HG02678 (cell line): ENCODE measurements around the gene GRID1.
"Not testable (repeated sequence)": the region's sequence is repeated elsewhere in the genome, so short reads cannot be mapped to it uniquely, and the experiment has no call there.

Source experiments
- ATAC-seq: cut with Tn5 transposase; IDR thresholded peaks from one replicate; pipeline ENCODE4 v1.9.1; 2021; ENCODE audit warnings: mild to moderate bottlenecking, moderate library complexity; ENCODE audit not compliant: unreplicated experiment

GRID1 gene

DNA sequence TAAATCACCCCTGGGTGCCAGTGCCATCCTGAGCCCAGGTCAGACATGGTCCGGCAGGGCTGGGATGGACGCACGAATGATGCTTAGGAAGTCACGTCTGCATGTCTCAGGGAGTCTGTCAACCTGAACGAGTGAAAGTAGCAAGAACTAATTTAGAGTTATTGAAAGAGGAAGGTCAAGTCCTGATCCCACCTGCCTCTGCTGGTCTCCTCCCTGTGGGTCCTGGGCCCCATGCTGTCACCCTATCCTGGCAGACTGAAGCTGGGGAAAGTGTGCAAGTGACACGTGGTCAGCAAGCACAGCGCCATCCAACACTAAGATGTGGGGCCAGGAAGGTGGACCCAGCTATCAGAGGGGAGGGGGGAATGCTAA lies 26.1 kb upstream of the GRID1 start:
- peak; percentile 42 for ATAC-seq

DNA sequence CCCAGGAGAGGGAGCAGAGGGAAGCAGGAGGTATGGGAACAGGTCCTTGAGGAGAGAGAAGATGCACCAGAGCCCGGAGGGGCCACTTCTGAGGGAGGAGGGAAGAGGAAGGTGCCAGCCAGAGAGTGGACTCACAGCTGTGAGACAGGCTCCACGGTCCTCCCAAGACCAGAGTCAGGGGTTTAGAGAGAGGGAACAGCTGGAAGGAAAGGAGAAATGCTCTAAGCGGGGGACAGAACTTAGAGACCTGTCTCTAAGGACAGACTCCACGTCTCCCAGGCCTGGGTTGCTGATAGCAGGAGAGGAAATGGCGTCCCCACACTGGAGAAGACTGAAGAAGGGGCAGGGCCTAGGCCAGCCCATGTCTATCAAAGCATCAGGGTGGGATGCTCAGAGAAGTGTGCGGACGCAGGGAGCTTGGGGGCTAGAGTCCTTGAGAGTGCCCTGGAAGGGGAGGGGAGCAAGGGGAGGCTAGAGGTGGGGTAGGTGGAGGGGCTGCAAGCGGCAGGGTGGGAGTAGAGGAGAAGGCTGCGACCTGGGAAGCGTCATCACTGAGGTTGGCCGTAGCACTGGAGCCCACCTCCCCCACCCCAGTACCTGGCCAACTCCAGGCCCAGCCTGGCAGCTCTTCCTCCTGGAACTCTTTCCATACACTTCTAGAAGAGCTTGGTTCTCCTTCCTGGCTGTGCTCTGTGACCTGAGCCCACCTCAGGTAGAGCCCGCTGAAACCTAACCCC lies 25.6 kb upstream of the GRID1 start:
- ATAC-seq, result no peak

DNA sequence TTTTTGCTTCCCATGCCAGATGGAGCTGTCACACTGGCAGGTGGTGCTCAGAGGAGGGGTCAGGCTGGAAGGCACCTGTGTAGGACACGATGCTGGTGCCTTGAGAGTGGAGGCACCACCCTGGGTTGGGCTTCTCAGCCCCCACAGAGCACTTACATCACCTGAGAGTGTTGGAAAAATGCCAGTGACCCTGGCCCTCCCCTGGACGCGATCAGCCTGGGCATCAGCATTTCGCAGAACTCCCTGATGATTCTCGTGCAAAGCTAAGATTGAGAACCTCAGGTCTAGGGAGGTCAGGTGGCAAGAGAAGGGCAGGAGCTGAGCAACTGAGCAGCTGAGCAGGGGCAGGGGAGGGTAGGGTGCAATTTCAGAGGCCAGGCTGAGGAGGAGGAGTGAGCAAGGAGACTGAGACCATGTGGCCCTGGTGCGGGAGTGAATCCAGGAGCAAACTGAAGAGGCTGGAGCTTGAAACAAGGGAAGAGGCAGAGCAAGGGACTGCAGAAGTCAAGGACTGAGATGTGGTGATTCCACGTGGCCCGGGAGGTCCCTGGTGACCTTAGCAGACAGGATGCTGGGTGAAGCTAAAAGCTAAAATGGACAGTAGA lies 24.7 kb upstream of the GRID1 start:
- ATAC-seq, result no peak

DNA sequence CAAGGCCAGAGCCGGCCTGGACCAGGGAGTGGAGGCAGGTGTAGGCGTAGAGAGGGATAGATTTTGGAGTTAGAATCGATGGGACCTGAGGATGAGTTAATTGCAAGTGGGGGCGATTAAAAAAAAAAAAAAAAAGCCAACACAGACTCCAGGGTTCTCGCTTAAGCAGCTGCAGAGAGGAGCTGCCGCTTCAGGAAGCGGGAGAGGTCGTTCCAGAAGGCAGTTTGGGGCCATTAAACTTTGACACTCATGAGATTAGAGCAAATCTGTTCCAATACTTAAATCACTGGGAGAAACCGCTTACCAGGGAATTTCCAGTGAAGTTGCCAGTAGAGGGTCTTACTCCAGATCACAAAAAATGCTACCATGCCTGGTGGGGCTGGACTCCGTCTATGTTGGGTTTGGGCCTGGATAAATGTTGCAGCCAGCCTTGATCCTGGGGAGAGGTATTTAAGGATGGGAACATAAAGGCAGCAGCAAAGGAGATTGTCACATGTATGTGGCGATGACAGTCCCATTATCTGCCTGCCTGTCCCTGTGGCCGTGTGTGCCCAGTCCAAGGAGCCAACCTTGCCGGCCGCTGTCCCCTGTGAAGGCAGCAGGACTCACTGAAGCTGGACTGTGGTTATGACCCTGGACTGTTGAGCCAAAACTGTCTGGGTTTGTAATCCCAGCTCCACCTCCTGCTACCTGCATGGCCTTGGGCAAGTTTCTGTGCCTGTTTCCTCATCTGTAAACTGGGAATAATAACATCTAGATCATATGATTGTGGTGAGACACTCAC lies 23.9 kb upstream of the GRID1 start:
- ATAC-seq, result no peak

DNA sequence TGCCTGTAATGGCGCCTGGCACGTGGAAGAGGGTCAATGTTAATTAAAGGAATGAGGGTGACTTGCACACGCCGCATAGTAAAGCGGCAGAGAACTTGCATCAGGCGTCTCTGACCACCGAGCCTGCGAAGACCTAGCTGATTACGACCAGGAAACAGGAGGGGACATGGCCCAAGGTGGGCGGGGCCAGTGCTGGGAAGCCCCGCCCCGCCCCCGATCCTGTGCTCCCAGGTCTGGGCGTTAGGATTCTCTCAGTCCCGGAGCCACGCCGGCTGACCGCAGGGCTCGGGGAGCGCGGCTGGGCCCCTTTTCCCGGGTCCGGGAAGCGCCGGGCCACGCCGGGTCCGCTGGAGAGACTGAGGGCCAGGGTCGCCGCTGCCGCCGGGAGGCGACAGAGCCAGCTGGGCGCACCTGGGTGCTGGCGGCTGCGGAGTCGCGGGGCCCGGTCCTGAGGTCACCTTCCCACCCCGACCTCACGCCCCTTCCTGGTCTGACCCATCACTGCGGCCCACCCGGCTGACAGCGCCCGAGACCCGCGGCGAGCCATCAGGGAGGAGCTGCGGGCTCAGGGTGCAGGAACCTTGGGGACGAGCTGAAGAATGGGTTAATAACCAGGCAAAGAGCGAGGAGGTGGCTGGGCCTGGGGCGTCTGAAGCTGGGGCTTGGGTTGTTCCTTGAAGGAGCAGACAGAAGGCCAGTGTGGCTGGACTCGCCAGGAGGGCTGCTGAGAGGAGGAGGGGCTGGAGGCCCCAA lies 23.0 kb upstream of the GRID1 start:
- peak; percentile 79 for ATAC-seq

DNA sequence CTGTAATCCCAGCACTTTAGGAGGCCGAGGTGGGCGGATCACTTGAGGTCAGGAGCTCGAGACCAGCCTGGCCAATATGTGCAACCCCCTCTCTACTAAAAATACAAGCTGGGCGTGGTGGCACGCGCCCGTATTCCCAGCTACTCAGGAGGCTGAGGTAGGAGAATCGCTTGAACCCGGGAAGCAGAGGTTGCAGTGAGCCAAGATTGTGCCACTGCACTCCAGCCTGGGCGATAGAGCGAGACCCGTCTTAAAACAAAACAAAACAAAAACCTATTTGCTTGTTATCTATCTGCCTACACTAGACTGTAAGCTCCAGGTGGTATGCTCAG lies 22.5 kb upstream of the GRID1 start:
- ATAC-seq, result not testable (repeated sequence)

DNA sequence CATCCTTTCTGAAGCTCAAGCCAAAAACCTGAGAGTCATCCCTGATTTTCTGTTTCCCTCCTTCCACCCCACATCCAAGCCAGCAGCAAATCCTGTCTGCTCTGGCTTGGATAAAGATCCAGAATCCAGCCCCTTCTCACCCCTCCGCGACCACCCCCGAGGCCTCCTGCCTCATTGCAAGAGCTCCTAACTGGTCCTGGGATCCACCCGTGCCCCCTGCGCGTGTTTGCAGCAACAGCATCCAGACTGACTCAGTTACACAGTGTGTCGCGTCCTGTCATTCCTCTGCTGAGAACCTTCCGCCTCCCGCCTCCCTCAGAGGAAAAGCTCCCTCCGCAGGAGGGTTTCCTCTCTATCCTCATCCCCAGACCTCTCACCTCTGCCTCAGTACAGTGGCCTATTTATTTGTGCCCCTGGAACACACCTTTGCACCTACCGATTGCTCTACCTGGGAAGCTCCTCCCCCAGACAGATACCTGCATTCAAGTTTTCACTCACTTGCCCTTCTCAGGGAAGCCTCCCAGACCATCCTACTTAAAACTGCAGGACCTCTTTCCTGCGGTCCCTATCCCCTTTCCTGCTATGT lies 21.6 kb upstream of the GRID1 start:
- no peak for ATAC-seq

DNA sequence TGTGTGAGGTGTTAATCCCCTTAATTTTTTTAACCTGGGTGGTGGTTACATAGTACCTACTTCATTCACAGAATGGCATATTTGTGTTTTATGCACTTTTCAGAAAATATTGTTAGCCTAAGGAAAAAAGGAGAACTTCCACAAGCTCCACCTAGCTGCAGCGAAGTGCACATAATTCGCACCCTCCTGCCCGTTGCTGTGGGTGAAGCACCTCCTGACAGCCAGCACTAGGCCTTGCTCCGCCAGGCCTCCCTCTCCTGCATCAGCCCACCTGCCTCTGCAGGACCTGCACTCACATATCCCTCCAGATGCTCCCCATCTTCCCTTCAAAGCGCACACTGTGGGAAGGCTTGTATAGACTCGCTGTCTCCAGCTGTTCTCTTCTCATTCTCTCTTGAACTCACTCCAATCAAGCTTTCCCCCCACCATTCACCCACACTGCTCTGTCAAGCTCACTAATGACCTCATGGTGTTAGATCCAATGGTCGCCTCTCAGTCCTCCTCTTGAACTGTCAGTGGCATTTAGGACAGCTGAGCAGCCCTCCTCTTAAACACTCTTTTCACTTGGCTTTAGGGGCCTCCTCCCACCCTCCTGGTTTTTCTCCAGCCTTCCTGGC lies 20.7 kb upstream of the GRID1 start:
- ATAC-seq, result no peak

DNA sequence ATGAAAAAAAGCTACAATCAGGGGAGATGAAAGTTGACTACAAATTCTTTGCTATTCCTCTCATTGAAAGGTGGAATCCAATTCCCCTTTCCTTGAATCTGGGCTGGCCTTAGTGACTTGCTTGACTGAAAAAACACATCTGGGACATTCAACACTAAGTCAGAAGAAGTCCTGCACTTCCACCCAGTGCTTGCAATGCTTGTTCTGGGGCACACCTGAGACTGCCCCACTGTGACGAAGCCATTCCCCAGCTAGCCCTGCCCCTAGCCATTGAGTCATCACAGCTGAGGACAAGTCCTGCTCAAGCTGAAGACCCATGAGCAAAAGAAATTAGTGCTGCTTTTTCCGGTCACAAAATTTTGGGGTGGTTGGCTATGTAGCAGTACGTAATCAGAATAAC lies 19.2 kb upstream of the GRID1 start:
- no peak for ATAC-seq

DNA sequence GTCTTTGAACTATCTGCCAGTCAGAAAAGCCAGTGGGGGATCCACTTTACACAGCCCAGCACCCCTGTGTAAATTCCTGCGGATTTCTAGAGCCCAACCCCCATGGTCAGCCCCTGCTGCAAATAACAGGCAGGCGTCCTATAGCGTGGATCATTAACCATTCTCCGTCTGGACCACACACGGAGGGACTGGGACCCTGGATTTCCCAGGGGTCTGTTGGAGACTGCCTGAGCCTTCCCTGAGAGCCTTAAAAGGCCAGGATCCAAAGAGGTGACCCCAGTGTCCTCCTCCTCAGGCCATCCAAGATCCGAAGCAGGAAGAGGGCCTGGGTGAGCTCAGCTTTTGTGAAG lies 11.2 kb upstream of the GRID1 start:
- ATAC-seq, result no peak

DNA sequence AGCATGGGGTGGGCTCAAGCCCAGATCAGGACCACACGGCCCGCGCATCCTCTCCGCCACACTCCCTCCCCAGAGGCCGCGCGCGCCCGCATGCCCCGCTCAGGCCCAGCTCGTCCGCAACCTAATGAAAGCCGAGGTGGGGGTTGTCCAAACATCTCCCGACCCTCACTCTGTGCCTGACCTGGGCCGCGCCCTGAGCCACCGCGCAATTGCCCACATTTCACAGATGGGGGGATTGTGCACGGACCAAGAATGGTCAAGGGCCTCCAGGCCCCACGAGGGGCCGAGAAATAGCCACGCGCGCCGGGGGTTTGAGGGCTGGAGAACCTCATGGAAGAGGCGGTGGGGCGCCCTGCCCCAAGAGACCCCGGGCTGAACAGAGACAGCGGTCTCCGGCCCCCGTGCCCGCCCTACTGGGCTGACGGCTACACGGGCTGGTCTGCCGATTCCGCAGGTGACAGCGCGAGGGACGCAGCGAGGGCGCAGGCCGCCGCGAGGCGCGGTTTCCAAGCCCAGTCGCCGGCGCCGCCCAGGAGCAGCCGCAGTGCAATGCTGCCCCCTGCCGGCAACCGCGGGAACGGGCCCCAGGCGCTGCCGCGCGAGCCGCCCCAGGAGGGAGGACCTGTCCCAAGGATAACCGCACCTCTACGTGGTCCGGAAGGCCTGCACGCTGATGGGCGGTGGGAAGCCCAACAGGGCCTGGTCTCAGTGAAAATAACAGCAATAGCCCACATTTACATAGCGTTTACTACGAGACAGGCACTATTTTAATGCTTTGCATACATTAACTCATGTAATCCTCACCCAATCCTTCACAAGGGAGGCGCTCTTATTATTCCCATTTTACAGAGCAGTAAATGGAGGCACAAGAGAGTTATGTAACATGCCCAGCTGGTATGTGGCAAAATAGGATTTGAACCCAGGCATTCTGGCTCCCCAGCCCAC lies 10.5 kb upstream of the GRID1 start:
- peak; percentile 97 for ATAC-seq

DNA sequence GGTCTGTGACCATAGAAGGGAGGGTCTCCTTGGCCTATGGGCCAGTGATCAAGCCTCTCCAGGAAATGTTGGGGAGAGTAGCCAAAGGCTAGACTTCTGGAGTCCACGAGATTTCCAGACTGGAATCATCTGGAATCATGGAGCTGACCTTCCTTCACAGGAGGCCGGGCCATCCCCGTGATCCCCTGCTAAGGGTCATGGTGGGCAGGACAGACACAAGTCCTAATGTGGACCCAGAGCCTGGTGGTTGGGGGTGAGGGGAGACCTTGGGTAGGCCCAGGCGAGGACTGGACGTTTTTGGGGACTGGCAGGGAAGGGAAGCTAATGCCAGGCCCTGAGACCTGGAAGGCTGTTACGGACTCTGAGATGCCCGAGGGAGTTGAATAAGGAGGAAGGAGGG lies 9.8 kb upstream of the GRID1 start:
- ATAC-seq, result no peak

DNA sequence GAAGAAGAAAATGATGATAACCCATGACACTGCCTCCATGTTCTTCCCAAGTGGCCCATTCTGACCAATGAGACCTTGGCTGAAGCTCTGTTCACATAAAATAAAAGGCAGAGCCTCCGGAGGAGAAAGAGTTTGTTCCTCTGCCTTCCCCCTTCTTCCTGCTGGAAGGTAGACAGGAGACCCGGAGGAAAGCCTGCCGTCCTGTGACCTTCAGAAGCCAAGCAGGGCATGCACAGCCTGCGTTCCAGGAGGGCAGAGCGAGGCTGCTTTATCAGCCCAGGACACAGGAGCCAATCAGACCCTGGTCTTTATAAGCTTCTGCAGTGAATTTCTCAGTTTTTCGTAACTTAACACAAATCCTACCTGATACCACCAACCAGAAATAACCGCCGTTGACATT lies 8.6 kb upstream of the GRID1 start:
- no peak for ATAC-seq

DNA sequence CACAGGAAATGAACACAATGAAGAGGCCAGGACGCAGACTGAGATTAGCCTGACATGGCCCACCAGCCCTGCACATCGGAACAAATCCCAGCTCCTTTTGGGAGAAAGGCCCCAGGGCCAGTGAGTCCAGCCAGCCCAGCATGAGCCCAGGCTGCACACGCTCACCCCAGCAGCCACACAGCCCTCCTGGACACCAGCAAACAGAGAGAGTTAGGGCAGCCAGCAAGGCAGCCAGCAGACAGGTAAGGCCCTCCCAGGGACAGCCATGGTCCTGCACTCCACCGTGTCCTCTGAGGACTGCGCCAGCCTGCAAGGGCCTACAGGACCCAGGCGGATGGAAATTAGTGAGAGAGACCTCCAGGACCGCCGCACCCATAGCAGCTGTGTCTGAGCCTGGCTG lies 8.1 kb upstream of the GRID1 start:
- no peak for ATAC-seq

DNA sequence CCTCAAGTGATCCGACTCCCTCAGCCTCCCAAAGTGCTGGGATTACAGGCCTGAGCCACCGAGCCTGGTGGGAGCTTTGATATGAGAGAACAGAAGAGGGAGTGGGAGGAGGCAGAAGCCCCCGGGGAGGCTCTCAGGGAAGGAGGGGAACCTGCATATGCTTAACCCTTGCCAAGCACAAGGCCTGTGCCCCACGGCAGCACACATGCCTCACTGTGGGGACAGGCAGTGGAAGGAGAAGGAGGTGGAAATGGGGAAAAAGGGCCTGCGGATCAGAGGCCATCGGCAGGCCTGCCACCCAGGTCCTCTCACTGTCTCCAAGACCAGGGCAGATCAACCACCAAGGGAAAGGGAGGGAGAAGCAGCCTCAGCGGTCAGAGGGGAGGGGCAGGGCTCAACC lies 7.2 kb upstream of the GRID1 start:
- ATAC-seq, result no peak

DNA sequence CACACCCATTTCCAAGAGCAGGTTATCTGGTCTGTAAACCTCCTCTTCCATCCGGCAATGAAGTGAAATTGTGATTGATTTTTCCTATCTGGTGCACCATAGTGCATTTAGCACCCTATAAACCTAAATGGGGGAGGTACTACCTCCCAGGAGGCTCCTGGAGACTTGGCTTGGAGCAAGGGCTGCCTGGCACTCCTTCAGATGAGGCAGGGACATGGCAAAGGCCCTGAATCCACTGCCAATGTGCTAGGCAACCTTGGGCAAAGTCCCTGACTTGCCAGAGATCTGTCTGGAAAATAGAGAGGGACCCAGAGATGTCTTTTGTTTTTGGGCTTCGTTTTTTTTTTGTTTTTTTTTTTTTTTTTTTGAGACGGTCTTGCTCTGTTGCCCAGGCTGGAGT lies 6.7 kb upstream of the GRID1 start:
- ATAC-seq, result no peak

DNA sequence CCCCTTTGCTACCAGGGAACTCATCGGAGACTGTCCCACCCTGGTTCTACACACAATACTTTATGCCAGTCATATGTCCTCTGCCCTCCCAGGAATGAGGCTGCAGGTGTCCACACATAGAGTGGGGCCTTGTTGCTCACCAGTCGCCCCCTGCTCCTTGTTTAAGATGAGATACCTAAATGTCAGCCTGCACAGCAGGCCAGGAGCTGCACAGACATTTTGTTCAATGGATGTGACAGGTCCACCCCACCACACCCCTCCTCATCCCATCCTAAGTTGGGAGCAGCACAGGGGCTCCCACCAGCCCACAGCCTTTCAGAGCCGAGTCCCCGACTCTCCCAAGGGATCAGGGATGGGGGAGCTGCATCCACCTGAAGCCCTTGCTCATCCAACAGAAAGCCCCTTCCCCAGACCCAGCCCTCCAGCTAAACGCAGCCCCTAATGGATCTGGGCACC lies 6.2 kb upstream of the GRID1 start:
- no peak for ATAC-seq

DNA sequence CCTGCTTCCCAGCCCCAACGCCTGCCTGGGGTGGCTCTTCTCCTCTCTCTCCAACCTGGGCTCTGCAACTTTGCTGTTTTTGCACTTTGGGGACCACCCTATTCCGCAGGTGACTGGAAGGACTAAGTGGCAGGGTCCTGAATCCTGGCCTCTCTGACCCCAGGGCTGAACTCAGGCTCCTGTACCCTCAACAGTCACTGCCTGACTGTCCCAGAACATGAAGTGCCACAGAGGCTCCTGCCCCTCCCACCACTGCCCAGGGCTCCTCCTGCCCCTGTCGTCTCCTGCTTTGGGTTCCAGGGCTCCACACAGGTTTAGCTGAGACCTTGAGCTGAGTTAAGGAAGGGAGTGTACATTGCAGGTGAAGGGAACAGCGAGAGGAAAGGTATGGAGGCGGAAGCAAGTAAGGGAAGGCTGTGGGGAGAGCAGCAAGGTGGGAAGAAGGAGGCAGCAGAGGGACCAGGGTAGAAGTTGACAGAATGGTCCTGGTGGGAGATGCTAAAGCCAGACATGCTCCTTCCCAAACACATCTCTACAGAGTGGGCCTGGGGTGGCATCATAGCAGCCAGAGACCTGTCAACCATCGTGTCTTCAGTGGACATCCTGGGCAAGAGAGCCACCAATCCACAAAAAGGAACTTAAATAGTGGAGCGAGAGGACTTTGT lies 5.7 kb upstream of the GRID1 start:
- no peak for ATAC-seq

DNA sequence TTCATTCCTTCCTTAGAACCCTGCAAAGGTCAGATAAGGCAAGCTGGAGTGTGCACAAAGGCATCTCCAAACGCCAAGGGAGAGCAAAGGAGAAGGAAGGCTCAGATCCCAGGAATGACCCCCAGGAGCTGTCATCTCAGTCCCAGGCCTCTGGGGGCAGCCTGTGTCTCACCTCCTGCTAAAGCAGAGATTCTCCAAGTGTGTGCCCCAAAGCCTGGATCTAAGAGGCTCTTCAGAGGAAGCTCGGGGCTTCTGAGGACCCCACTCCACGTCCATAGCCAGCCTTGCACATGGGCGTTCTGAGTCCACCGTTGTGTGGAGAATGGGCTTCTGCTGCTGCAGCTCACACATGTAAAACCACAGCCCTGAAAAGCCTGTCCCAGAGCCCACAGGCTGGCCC lies 5.1 kb upstream of the GRID1 start:
- ATAC-seq, result no peak
